Activated CD8-positive, alpha-beta memory T cell treated with anti-CD3 and anti-CD28 coated beads for 1 hour (primary cell): ENCODE measurements around the gene CNIH3.

Experiments
- DNase-seq, 2 donors: peaks; one replicate each; pipeline ENCODE4 v3.0.0-alpha.2; 2020; ENCODE audit warnings: low read depth in 1 of 2; ENCODE audit errors: extremely low read depth in 1 of 2

Gene CNIH3

DNA sequence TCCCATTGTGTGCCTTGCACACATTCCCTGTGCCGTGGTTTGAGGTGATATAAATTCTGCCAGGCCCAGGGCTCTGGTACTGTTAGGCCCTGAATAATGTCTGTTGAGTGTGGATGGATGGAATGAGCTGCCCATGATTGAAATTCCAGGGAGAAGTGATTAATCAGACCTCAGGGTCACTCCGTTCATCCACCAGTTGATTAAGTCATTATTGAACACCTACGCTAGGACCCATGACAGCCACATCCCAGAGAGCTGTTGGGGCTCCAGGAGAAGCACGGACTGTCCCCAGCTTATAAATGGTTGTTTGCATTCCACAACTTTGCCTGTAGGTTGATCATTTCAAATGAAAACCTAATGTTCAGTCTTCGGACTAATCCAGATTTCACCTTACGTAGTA, 98.4 kb downstream of the CNIH3 start:
- no peak for DNase-seq

- DNase-seq, result no peak
Measured at GRCh38 chr1:224718470-224719053, 102.4 kb downstream of the CNIH3 start.

GRCh38 chr1:224719716-224720115, 103.6 kb downstream of the CNIH3 start:
- DNase-seq, result no peak

DNA sequence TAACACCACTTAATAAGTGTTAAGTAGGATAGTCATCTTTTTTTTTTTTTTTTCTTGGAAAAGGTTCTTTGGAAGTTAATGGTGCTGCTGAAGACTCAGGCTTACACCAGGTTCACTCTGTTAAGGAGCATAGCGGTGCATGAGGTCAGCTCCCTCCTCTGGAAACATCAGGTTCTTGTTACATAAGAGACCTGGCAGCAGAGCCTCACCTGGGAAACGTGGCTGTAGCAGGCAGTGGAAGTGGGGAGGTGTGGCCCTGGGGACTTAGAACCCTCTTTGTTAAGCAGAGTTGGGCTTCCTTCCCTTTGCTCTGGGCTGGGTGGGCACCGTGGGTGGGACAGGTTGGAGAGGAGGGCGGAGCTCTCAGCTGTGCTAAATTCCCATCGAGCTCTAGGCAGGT, 104.1 kb downstream of the CNIH3 start:
- DNase-seq, result no peak

- no peak for DNase-seq
Measured at GRCh38 chr1:224721000-224721399, 104.9 kb downstream of the CNIH3 start.

DNA sequence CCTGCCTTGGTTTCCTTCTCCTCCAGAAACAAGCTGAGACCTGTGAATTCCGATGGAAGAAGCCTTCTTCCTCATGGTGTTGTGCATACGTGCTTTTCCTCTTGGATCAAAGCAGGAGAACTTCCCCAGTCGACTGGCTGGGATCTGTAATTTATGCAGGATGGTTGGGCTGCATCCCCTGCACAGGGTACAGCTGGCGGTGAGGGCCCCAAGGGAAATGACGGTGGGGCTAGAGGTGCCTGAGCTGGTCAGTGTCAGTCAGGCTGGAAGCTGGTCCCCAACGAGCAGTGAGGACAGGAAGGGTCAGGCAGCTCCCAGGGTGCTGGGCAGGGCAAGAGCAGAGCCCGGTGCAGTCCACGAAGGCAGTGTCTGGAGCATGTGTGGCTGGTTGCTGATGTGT, 106.7 kb downstream of the CNIH3 start:
- no peak for DNase-seq

GRCh38 chr1:224724566-224724965, 108.4 kb downstream of the CNIH3 start:
- DNase-seq, result no peak

DNA sequence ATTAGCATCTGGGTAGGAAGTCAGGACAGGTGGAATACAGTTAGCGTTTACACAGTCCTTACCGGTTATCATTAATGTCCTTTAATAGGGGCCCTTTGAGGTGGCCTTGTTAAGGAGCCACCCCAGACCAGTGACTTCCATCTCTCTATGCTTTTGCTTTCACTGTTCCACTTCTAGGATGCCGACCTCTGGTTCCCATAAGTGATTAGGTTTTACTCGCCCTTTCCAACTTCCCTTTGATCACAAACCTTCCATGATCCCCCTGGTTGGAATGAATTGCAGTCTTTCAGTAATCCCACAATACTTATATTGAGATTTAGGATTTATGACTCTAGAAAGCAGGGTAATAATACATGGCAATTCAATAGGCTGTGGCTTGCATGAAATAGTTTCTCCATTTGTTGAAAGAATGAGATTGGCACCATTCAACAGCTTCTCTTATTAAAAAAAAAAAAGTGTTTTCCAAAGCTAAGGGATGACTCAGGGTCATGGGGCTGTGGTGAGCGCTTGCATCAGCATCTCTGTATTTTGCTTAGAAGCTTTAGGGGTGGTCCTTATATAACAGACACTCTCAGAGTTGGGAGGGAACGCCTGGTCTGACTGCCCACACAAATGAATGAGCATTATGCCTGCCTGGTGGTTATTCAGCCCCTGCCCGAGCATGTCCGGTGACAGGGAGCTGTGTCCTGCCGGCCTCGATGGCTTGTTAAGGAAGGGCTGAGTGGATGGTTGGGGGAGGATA, 110.5 kb downstream of the CNIH3 start:
- DNase-seq, result no peak

GRCh38 chr1:224727351-224728289, 111.5 kb downstream of the CNIH3 start:
- no peak for DNase-seq

GRCh38 chr1:224730540-224730939, 114.4 kb downstream of the CNIH3 start:
- DNase-seq, result no peak

GRCh38 chr1:224730965-224731364, 114.8 kb downstream of the CNIH3 start:
- DNase-seq, result no peak

DNA sequence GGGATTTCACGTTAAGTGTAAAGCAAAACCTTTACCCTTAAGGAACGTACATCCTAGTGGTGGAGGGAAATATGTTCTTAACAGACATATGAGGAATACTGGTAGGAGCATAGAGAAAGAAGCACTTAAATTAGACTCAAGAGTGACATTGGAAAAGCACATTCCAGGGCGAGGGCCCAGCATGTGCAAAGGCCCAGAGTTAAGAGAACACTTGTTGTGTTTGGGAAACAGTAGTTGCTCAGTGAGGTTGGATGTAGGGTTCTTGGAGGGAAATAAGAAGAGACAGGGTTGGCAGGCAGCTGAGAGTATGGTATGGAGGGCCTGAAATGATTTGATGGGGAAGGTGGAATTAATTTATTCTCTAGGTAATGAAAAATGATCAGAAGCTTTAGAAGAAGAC, 115.5 kb downstream of the CNIH3 start:
- DNase-seq, result no peak

GRCh38 chr1:224732377-224733026, 116.4 kb downstream of the CNIH3 start:
- no peak for DNase-seq

- DNase-seq, result no peak
Measured at GRCh38 chr1:224733027-224733911, 117.2 kb downstream of the CNIH3 start.

GRCh38 chr1:224734261-224734935, 118.3 kb downstream of the CNIH3 start:
- no peak for DNase-seq

DNA sequence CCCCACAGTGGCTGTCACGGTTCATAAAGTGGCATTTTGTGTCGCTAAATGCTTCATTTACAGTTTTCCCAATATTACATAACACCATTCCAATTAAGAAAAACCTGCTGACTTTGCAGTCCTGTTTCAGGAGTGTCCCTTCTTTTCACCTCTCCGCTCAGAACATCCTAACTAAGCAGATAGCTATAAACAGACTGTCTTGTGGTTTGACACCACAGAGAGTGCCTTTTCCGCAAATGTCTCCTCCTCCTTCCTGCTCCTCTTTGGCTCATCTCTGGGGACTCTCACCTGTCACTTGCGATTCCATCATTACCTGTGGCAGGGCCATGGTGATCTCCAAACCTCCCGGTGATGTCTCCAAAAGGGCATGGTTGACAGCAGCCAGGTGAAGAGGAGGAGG, 119.0 kb downstream of the CNIH3 start:
- no peak for DNase-seq

GRCh38 chr1:224736619-224737352, 120.7 kb downstream of the CNIH3 start:
- DNase-seq, result no peak

DNA sequence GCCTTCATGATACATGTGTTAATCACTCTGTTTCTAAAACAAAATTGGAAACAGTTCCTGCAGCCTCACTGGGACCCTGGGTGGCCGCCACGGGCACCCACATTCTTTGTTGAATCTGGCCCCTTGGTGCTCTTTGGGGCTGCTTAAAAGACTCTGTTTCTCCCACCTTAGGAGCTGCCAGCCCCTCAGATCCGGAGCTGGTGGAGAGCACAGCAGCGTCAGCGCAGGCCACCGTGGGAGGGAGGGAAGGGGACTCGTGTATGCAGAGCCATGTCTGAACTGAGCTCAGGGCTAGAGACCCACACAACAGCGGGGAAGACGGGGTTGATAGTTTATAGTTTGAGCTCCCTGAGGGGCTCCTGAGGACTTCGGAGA, 121.2 kb downstream of the CNIH3 start:
- no peak for DNase-seq
